ENCODE measurements around the gene PHLPP1.

GRCh38 chr18:62862466-62862865 lies 147.1 kb downstream of the PHLPP1 start:
- TF ChIP-seq CTCF (IDR thresholded peaks at IDR 0.05) (no peak), POLR2A (IDR thresholded peaks at IDR 0.05) (no peak), POLR2AphosphoS5 (IDR thresholded peaks at IDR 0.05) (no peak), EP300 (IDR thresholded peaks at IDR 0.05) (no peak)

All from stomach (tissue), 4 donors.